Calu3 (cell line): ENCODE measurements around the gene DAGLA. TPM values are rescaled to one million over a fixed set of nuclear protein-coding genes. Genes with fewer than 3 reads are reported as not detected.
A peak's percentile ranks its signal among the peaks of the same experiment; 100 is the strongest.

Source experiments
- BruUV-seq: library from RNA; stranded (reverse); fragments of 400-500 nt; replicated peaks from 2 replicates; lab custom pipeline; 2021; lab: Mats Ljungman, UMichigan
- CTCF ChIA-PET: fragments of 300-600 bp; sonication (Branson Sonifier 250); formaldehyde crosslinking; loops from one replicate; lab custom pipeline; 2022; ENCODE audit warnings: antibody characterized with exemption; lab: Charles Lee
- DNase-seq: peaks from one replicate; pipeline ENCODE4 v3.0.0; 2022
- H3K27ac Mint-ChIP-seq: one replicate; pipeline ENCODE4 v1.8.0; 2022; ENCODE audit warnings: mixed read lengths; ENCODE audit not compliant: unreplicated experiment
- H3K27me3 Mint-ChIP-seq: one replicate; pipeline ENCODE4 v1.8.0; 2022; ENCODE audit warnings: mixed read lengths; ENCODE audit not compliant: unreplicated experiment
- H3K36me3 Mint-ChIP-seq: one replicate; pipeline ENCODE4 v1.8.0; 2022; ENCODE audit warnings: mild to moderate bottlenecking, moderate library complexity, mixed read lengths; ENCODE audit not compliant: insufficient read depth, unreplicated experiment
- H3K4me1 Mint-ChIP-seq: one replicate; pipeline ENCODE4 v1.8.0; 2022; ENCODE audit warnings: mild to moderate bottlenecking, low read depth, mixed read lengths; ENCODE audit not compliant: unreplicated experiment
- H3K4me3 Mint-ChIP-seq: one replicate; pipeline ENCODE4 v1.8.0; 2022; ENCODE audit warnings: mild to moderate bottlenecking, low read depth, moderate library complexity, mixed read lengths; ENCODE audit not compliant: unreplicated experiment
- H3K9me3 Mint-ChIP-seq: one replicate; pipeline ENCODE4 v1.8.0; 2022; ENCODE audit warnings: low read depth, mixed read lengths; ENCODE audit not compliant: unreplicated experiment
- intact Hi-C: fragments of 100-400 bp; cut with micrococcal nuclease; formaldehyde crosslinking; loops from one replicate; pipeline ENCODE4 v1.10.0; 2022; ENCODE audit not compliant: unreplicated experiment
- total RNA-seq: library from RNA; stranded (reverse); gene quantifications from 2 replicates; pipeline ENCODE4 v1.2.3, GENCODE V29; 2022
- TF ChIP-seq, protein P1 (sequence below): fragments of 200-600 bp; IDR thresholded peaks from one replicate; pipeline ENCODE4 v1.8.0; 2022; ENCODE audit warnings: antibody characterized with exemption; ENCODE audit not compliant: unreplicated experiment

The DAGLA gene
- total RNA-seq, 1 experiment from 2014 or later = 7.5 TPM

DNA sequence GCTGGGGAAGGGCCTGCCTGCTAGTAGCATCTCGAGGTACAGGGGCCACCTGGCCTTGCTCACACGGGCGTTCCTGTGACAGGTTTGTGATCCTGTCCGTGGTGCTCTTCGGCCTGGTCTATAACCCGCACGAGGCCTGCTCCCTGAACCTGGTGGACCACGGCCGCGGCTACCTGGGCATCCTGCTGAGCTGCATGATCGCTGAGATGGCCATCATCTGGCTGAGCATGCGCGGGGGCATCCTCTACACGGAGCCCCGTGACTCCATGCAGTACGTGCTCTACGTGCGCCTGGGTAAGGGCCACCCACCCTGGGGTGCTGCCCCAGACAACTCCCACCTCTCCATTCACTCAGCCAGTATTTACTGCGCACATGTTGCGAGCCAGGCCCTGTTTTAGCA, 40.4 kb downstream of the DAGLA start:
- no peak overlapping the region for H3K27ac Mint-ChIP-seq
- H3K27me3 Mint-ChIP-seq = no peaks in the 10 kb centered on the region
- H3K4me1 Mint-ChIP-seq = peaks cover 13% of the 10 kb centered on the region
- no peak overlapping the region for H3K4me3 Mint-ChIP-seq
- no peaks in the 10 kb centered on the region for H3K9me3 Mint-ChIP-seq
- no peaks in the 10 kb centered on the region for H3K36me3 Mint-ChIP-seq
- no TSS peak for BruUV-seq
- CTCF ChIA-PET = no interaction called here
- no peak for DNase-seq
- TF ChIP-seq, protein P1, sequence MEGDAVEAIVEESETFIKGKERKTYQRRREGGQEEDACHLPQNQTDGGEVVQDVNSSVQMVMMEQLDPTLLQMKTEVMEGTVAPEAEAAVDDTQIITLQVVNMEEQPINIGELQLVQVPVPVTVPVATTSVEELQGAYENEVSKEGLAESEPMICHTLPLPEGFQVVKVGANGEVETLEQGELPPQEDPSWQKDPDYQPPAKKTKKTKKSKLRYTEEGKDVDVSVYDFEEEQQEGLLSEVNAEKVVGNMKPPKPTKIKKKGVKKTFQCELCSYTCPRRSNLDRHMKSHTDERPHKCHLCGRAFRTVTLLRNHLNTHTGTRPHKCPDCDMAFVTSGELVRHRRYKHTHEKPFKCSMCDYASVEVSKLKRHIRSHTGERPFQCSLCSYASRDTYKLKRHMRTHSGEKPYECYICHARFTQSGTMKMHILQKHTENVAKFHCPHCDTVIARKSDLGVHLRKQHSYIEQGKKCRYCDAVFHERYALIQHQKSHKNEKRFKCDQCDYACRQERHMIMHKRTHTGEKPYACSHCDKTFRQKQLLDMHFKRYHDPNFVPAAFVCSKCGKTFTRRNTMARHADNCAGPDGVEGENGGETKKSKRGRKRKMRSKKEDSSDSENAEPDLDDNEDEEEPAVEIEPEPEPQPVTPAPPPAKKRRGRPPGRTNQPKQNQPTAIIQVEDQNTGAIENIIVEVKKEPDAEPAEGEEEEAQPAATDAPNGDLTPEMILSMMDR = no peak
- intact Hi-C loops = no loop called here

DNA sequence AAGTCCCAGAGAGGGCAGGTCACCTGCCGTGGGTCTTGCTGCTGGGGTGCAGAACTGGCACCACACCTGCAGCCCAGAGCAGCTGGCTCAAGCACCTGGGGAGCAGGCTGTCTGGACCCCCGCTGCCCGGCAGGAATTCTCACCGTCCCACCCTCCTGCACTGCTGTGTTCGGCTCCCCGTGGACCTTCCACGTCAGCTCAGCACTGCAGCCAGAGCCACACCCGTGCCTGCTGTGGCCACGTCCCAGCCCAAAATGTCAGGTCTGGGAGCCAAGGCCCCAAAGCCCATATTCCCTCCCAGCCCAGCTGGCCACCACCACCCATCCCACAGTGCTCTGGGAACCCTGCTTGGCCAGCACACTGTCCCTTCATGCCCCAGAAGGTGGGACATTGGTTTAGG, 44.2 kb downstream of the DAGLA start:
- no TSS peak for BruUV-seq
- no peak for DNase-seq
- TF ChIP-seq, protein P1 = no peak
- intact Hi-C loops = no loop called here
- Mint-ChIP-seq H3K27me3 (no peaks in the 10 kb centered on the region), H3K9me3 (no peaks in the 10 kb centered on the region), H3K4me1 (peaks cover 16% of the 10 kb centered on the region), H3K36me3 (peaks cover 6% of the 10 kb centered on the region), H3K4me3 (no peak overlapping the region), H3K27ac (no peak overlapping the region)
- CTCF ChIA-PET = interaction anchor here (0.8 to 1.7 kb wide), 2 partner anchors 9 to 24 kb away, joined by 3 to 4 read pairs; no protein-coding TSS in a partner anchor

DNA sequence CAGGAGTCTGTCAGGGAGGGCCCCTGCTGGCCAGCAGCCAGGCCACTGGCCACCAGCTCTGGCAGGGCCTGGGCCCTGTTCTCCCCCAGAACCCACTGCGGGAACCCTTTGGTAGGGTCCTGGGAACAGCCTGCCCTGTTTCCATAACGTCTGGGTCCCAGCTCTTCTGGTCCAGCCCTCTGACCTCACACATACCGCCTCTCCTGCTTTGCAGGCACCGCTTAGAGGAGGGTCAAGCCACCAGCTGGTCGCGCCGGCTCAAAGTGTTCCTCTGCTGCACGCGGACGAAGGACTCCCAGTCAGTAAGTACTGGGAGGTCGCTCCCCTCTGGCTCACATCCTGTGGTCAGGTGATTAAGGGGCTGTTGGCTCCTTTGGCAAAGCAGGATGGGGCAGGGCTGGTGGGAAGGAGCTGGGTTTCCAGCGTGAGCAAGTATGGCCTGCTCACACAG, 45.6 kb downstream of the DAGLA start:
- CTCF ChIA-PET = no interaction called here

DNA sequence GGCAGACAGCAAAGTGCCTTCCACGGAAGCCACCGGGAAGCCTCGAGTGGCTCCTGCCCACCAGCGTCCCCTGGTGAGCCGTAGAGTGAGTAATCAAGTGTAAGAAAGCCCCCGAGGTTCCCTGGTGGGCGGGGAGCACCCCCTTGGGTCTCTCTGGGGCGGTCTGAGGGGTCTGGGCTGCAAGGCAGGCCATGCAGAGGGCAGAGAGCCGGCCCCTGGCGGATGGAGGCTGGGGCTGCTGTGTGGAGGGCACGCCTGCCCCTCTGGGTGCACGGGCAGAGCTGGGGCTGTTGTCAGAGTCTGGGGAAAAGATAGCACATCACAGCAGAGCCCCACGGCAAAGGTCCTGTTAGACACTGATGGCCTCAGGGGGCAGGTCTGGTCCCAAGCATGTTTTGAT, 46.6 kb downstream of the DAGLA start:
- no TSS peak for BruUV-seq
- TF ChIP-seq, protein P1 = no peak
- Mint-ChIP-seq H3K9me3 (no peaks in the 10 kb centered on the region), H3K4me1 (peaks cover 29% of the 10 kb centered on the region), H3K4me3 (peak overlapping the region; percentile 19), H3K27me3 (no peaks in the 10 kb centered on the region), H3K27ac (no peak overlapping the region), H3K36me3 (peaks cover 18% of the 10 kb centered on the region)
- intact Hi-C loops = no loop called here
- CTCF ChIA-PET = no interaction called here
- no peak for DNase-seq

More for the DNA sequence above, 45.6 kb downstream of the DAGLA start:
- Mint-ChIP-seq H3K4me3 (no peak overlapping the region), H3K4me1 (peaks cover 29% of the 10 kb centered on the region), H3K36me3 (peaks cover 18% of the 10 kb centered on the region), H3K27ac (no peak overlapping the region), H3K9me3 (no peaks in the 10 kb centered on the region), H3K27me3 (no peaks in the 10 kb centered on the region)
- no peak for DNase-seq
- intact Hi-C loops = no loop called here
- no TSS peak for BruUV-seq
- TF ChIP-seq, protein P1 = no peak
